GM12875 (cell line): ENCODE data around the gene TBC1D19.

Experiments
- H3K4me3 ChIP-seq: one replicate; pipeline ENCODE4 v1.5.1; 2011; ENCODE audit warnings: low read depth, low read length, control low read depth
- CTCF ChIP-seq: IDR thresholded peaks from 2 replicates; pipeline ENCODE4 v1.5.1; 2011; ENCODE audit warnings: low read depth, mild to moderate bottlenecking, control low read depth, inconsistent platforms, low read length, moderate library complexity, borderline replicate concordance; ENCODE audit not compliant: insufficient read depth

TBC1D19 gene

DNA sequence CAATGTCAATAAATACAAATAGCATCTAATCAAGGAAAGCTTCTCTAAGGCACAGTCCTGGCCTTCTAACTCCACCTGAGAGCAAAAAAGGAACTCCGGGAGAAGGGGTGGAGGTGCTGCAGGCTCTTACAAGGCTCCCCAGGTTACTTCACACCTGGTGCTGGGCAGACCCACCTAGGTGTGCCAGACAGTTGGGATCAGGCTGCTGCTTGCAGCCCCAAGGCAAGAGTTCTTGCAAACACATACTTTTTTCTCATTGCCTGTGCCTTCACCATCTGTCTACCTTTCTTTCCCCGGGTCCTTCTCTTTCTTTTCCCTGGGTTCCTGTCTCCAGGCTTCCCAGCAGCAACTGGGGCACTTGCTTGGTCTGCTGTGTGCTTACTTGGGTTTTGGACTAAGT, 195.3 kb downstream of the TBC1D19 start:
- no peak for TF ChIP-seq CTCF
- H3K4me3 ChIP-seq: no peak overlapping the region

GRCh38 chr4:26779674-26780073, 195.8 kb downstream of the TBC1D19 start:
- H3K4me3 ChIP-seq: no peak overlapping the region
- TF ChIP-seq CTCF: no peak

DNA sequence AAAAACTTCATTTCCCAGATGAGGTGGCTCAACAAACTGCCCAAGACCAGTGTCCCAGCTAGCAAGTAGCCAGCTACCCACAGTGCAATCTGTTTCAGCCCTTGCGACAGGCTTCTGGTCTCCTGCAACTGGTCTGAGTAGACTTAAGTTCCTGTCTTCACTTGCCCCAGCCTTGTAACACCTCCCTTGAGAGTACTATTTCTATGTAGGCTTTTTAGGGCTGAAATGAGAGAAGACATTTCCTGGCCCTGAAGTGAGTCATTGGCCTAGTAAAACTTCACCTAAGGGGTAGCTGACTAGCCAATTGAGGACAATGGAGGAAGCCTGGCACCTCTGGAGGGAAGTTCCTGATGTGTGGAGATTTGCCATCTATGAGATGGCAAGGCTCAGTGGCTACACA, 196.7 kb downstream of the TBC1D19 start:
- no peak overlapping the region for H3K4me3 ChIP-seq
- TF ChIP-seq CTCF: no peak

GRCh38 chr4:26782168-26782829, 198.4 kb downstream of the TBC1D19 start:
- no peak overlapping the region for H3K4me3 ChIP-seq
- TF ChIP-seq CTCF: no peak

DNA sequence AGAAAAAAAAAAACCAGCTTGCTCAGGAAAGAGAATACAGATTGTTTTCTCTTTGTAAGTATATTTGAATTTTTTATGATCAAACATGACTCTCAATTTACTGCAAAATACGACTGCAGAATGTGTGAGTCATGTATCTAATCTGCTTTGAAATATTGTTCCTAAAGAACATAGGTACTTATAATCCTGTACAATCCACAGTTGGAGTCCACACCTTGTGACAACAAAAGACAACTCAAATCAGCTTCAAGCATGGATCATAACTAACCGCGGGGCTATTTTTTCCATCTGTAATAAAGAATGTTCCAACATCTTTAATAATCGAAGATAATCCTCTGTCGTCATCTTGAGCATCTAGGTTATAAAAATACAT, 198.9 kb downstream of the TBC1D19 start:
- TF ChIP-seq CTCF: no peak
- H3K4me3 ChIP-seq: no peak overlapping the region

DNA sequence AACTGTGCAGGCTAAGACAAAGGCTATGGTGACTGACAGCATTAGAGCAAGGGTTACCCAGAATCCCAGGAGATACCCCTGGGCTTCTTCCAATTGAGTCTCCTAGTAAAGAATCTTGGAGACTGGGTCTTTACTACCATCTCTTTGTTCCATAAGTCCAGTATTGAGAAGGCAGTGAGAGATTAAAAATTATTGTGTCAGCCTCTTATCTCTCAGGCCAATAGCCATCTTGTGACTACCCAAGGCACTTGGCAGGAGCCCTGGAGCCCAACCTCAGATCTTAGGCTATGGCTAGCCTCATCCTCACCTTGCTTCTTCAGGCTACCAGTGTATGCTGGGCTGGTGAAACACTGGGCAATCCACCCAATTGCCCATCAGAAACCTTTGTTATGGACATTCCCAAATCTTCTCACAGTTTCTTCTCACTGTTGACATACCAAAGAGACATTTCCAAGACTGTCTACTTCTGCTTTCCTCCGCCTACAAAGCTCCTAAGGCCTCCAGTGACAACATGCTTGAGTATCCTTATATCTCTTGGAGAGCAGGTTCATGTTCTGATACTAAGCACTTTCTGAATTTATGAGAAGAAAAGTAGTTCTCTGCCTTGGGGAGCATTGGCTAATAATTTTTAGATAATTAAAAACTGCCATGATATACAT, 200.5 kb downstream of the TBC1D19 start:
- TF ChIP-seq CTCF: no peak
- no peak overlapping the region for H3K4me3 ChIP-seq

DNA sequence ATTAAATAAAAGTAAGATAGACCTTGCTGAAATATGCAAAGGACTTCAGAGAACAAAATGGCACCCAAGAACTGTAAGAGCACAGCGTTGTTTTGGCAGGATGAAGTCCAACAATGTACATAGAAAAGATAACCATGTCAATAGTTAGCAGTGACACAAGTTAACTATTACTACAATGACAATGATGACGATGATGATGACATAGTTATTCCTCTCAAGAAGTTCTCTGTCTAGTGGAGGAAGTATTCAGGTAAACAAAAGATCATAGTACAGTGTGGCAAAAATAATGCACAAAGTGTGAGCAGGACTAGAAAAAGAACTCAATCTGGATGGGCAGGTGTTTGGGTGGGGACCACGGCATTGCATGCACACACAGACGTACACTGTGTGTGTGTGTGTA, 201.4 kb downstream of the TBC1D19 start:
- no peak for TF ChIP-seq CTCF
- no peak overlapping the region for H3K4me3 ChIP-seq
